Panc1 (cell line): ENCODE results near the gene DOCK8. TPM values are rescaled to one million over a fixed set of nuclear protein-coding genes. Genes with fewer than 3 reads are reported as not detected.

Experiments used
- ATAC-seq: fragments of 200-7000 bp; cut with Tn5 transposase; 2 replicates; pipeline ENCODE4 v1.9.1; 2020; ENCODE audit warnings: mild to moderate bottlenecking, moderate library complexity
- BruUV-seq: library from RNA; stranded (reverse); fragments of 400-500 nt; replicated peaks from 2 replicates; lab custom pipeline; 2021; lab: Mats Ljungman, UMichigan
- CTCF ChIA-PET: fragments of 300-600 bp; sonication (Branson Sonifier 250); formaldehyde crosslinking; loops from one replicate; lab custom pipeline; 2022; ENCODE audit warnings: antibody characterized with exemption; lab: Charles Lee
- POLR2A ChIA-PET: fragments of 300-600 bp; sonication (Branson Sonifier 250); formaldehyde crosslinking; loops from one replicate; lab custom pipeline; 2022; ENCODE audit warnings: antibody characterized with exemption; lab: Charles Lee
- DNase-seq: peaks from one replicate; pipeline ENCODE4 v3.0.0-alpha.2; 2010; ENCODE audit warnings: low read depth, low spot score
- H3K27ac ChIP-seq: 2 replicates; pipeline ENCODE4 v1.5.1; 2011; ENCODE audit warnings: mild to moderate bottlenecking, low read length, inconsistent platforms
- H3K27me3 ChIP-seq: fragments of 200-500 bp; sonication (Bioruptor generic); 2 replicates; pipeline ENCODE4 v1.6.0; 2014; ENCODE audit warnings: low read length, inconsistent platforms; ENCODE audit not compliant: control insufficient read depth, insufficient read depth
- H3K36me3 ChIP-seq: fragments of 200-500 bp; sonication (Bioruptor generic); 2 replicates; pipeline ENCODE4 v1.5.1; 2014; ENCODE audit warnings: inconsistent platforms, mild to moderate bottlenecking, low read length, moderate library complexity; ENCODE audit not compliant: control insufficient read depth, insufficient read depth
- H3K4me1 ChIP-seq: 2 replicates; pipeline ENCODE4 v1.5.1; 2011; ENCODE audit warnings: inconsistent platforms, mild to moderate bottlenecking, low read length, moderate library complexity; ENCODE audit not compliant: control insufficient read depth, insufficient read depth
- H3K4me3 ChIP-seq, 2 experiments: 2 replicates each; pipeline ENCODE4 v1.5.1; 2011 to 2012; ENCODE audit warnings: low read depth in 2 of 2, low read length in 2 of 2, mild to moderate bottlenecking in 2 of 2, inconsistent platforms in 1 of 2, moderate library complexity in 1 of 2
- H3K9me3 ChIP-seq: fragments of 200-500 bp; sonication (Bioruptor generic); 2 replicates; pipeline ENCODE4 v1.5.1; 2014; ENCODE audit warnings: low read depth, mild to moderate bottlenecking, inconsistent platforms, low read length, moderate library complexity; ENCODE audit not compliant: control insufficient read depth, insufficient read depth
- POLR2AphosphoS5 ChIP-seq: IDR thresholded peaks from 2 replicates; pipeline ENCODE4 v1.6.1; 2012; ENCODE audit warnings: mild to moderate bottlenecking, low read depth, low read length, moderate library complexity
- SIN3A ChIP-seq: IDR thresholded peaks from 2 replicates; pipeline ENCODE4 v1.6.1; 2012; ENCODE audit warnings: low read depth, mild to moderate bottlenecking, low read length, moderate library complexity, borderline replicate concordance; ENCODE audit not compliant: insufficient read depth
- TCF7L2 ChIP-seq: IDR thresholded peaks from 2 replicates; pipeline ENCODE4 v1.6.1; 2011; ENCODE audit warnings: mild to moderate bottlenecking, low read depth, low read length, inconsistent platforms
- in situ Hi-C: cut with HindIII; loops from 2 replicates; pipeline ENCODE4 v1.10.0; 2016; ENCODE audit warnings: low sequenced_read_pairs, low pct_unique_long_range_greater_than_20kb
- intact Hi-C: fragments of 100-400 bp; cut with micrococcal nuclease; formaldehyde crosslinking; loops from one replicate; pipeline ENCODE4 v1.10.0; 2022; ENCODE audit not compliant: unreplicated experiment
- total RNA-seq: library from RNA; stranded (reverse); gene quantifications from one replicate; pipeline ENCODE4 v1.2.1, GENCODE V29; 2021; ENCODE audit not compliant: unreplicated experiment
- TF ChIP-seq, protein P1 (sequence below): fragments of 450-650 bp; IDR thresholded peaks from 2 replicates; pipeline ENCODE4 v1.5.1; 2017; ENCODE audit warnings: mild to moderate bottlenecking
- TF ChIP-seq, protein P2 (sequence below), 2 experiments: IDR thresholded peaks; 2 replicates each; pipeline ENCODE4 v1.6.1; 2011 to 2012; ENCODE audit warnings: low read depth in 2 of 2, control low read depth in 1 of 2, low read length in 1 of 2, mild to moderate bottlenecking in 1 of 2, moderate library complexity in 1 of 2; ENCODE audit not compliant: insufficient read depth in 1 of 2

Gene DOCK8
- total RNA-seq, 1 experiment from 2014 or later, result 1.4 TPM

DNA sequence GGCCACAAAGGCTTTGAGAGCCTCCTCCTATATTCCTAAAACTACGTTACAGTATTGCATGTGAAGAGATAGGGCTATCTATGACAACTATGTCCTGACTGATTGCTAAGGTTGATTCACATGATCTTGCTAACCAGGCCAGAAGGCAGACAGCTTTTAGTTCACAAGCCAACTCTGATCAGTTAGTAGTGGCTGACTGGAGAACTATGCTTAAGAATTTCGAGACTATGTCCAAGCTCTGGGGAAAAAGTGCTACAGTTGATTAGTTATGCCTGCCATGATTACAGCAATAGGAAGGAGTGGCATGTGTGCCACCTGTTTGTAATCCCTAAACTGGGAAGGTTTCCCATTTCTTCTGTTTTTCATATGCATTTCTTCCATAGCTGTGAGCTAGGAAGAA is 223.4 kb downstream of the DOCK8 start:
- intact Hi-C loops, result no loop called here

DNA sequence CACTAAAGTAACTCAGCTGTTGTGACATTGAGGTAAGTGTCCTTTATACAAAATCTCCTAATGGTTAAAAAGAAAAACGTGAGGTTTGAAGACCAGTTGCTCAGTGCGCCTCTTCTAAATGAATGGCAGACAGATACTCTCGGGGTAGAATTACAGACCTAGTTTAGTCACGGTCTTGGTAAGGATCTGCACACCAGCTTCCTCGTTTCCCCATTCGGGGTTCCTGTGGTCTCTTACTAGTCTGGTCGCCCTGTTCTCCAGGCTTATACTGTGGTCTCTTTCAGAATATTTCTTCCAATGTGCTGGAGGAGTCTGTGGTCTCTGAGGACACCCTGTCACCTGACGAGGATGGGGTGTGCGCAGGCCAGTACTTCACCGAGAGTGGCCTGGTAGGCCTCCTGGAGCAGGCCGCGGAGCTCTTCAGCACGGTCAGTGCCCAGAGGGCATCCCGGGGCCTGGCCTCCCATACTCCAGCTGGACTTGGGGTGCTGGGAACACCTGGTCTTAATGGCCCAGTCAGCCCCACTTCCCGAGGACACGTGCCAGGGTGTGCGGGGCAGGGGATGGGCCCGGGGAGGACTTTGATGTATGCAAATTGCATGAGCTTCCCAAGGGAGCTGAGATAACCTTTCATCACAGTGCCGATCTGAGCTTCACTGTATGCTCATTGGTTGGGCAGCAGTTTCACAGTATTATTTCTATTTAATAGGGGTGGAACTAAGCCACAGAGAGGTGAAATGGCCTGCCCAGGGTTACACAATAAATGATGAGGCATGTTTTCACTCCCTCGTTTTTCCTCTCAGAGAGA is 224.5 kb downstream of the DOCK8 start:
- DNase-seq, result no peak
- intact Hi-C loops, result no loop called here
- no TSS peak for BruUV-seq
- Histone ChIP-seq H3K4me1 (no peaks in the 10 kb centered on the region), H3K36me3 (no peaks in the 10 kb centered on the region), H3K4me3 (no peak overlapping the region), H3K27me3 (no peaks in the 10 kb centered on the region), H3K27ac (no peak overlapping the region), H3K9me3 (no peaks in the 10 kb centered on the region)
- ATAC-seq, result no peak
- in situ Hi-C loops, result no loop called here
- CTCF ChIA-PET, result no interaction called here
- TF ChIP-seq, protein P1, sequence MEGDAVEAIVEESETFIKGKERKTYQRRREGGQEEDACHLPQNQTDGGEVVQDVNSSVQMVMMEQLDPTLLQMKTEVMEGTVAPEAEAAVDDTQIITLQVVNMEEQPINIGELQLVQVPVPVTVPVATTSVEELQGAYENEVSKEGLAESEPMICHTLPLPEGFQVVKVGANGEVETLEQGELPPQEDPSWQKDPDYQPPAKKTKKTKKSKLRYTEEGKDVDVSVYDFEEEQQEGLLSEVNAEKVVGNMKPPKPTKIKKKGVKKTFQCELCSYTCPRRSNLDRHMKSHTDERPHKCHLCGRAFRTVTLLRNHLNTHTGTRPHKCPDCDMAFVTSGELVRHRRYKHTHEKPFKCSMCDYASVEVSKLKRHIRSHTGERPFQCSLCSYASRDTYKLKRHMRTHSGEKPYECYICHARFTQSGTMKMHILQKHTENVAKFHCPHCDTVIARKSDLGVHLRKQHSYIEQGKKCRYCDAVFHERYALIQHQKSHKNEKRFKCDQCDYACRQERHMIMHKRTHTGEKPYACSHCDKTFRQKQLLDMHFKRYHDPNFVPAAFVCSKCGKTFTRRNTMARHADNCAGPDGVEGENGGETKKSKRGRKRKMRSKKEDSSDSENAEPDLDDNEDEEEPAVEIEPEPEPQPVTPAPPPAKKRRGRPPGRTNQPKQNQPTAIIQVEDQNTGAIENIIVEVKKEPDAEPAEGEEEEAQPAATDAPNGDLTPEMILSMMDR, result no peak
- TF ChIP-seq, protein P2, sequence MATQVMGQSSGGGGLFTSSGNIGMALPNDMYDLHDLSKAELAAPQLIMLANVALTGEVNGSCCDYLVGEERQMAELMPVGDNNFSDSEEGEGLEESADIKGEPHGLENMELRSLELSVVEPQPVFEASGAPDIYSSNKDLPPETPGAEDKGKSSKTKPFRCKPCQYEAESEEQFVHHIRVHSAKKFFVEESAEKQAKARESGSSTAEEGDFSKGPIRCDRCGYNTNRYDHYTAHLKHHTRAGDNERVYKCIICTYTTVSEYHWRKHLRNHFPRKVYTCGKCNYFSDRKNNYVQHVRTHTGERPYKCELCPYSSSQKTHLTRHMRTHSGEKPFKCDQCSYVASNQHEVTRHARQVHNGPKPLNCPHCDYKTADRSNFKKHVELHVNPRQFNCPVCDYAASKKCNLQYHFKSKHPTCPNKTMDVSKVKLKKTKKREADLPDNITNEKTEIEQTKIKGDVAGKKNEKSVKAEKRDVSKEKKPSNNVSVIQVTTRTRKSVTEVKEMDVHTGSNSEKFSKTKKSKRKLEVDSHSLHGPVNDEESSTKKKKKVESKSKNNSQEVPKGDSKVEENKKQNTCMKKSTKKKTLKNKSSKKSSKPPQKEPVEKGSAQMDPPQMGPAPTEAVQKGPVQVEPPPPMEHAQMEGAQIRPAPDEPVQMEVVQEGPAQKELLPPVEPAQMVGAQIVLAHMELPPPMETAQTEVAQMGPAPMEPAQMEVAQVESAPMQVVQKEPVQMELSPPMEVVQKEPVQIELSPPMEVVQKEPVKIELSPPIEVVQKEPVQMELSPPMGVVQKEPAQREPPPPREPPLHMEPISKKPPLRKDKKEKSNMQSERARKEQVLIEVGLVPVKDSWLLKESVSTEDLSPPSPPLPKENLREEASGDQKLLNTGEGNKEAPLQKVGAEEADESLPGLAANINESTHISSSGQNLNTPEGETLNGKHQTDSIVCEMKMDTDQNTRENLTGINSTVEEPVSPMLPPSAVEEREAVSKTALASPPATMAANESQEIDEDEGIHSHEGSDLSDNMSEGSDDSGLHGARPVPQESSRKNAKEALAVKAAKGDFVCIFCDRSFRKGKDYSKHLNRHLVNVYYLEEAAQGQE (IDR thresholded peaks at IDR 0.05; ENCODE audit: insufficient read depth in 1 of 2, low read depth in 2 of 2, low read length in 1 of 2), result no peak
- no peak for TF ChIP-seq SIN3A
- no peak for TF ChIP-seq POLR2AphosphoS5
- no peak for TF ChIP-seq TCF7L2
- POLR2A ChIA-PET, result no interaction called here

More for the DNA sequence above, 223.4 kb downstream of the DOCK8 start:
- ChIA-PET POLR2A (no interaction called here), CTCF (no interaction called here)
- H3K27me3 ChIP-seq, result no peaks in the 10 kb centered on the region
- ATAC-seq, result no peak
- in situ Hi-C loops, result no loop called here
- no peaks in the 10 kb centered on the region for H3K36me3 ChIP-seq
- no peak overlapping the region for H3K27ac ChIP-seq
- TF ChIP-seq POLR2AphosphoS5 (no peak), SIN3A (no peak), TCF7L2 (no peak)
- TF ChIP-seq, protein P1, result no peak
- TF ChIP-seq, protein P2 (IDR thresholded peaks at IDR 0.05; ENCODE audit: insufficient read depth in 1 of 2, low read depth in 2 of 2, low read length in 1 of 2), result no peak
- no peak for DNase-seq
- no peaks in the 10 kb centered on the region for H3K9me3 ChIP-seq
- H3K4me1 ChIP-seq, result no peaks in the 10 kb centered on the region
- no peak overlapping the region for H3K4me3 ChIP-seq
- BruUV-seq, result no TSS peak
